Prostate gland (tissue), 2 donors: ENCODE data around the gene UGT1A10. TPM values are rescaled to one million over a fixed set of nuclear protein-coding genes. Genes with fewer than 3 reads are reported as not detected.

Experiments
- DNase-seq: peaks from one replicate; pipeline ENCODE4 v3.0.0-alpha.2; 2019; ENCODE audit warnings: low spot score
- H3K27ac ChIP-seq, 2 donors: fragments of 200-600 bp; sonication (generic); 2 replicates each; pipeline ENCODE4 v1.5.1; 2017 to 2019
- H3K27me3 ChIP-seq: fragments of 200-600 bp; sonication (generic); replicated peaks from 2 replicates; pipeline ENCODE4 v1.5.1; 2019; ENCODE audit not compliant: insufficient read depth
- H3K36me3 ChIP-seq, 2 donors: fragments of 200-600 bp; sonication (generic); 1 replicate in 1 of 2; 2 replicates in 1 of 2; pipeline versions ENCODE4 v1.5.1 to v1.8.1; 2017 to 2019
- H3K4me1 ChIP-seq: fragments of 200-600 bp; sonication (generic); replicated peaks from 2 replicates; pipeline ENCODE4 v1.5.1; 2019
- H3K4me3 ChIP-seq, 2 donors: fragments of 200-600 bp; sonication (generic); 2 replicates each; pipeline ENCODE4 v1.5.1; 2017 to 2019
- H3K9me3 ChIP-seq: fragments of 200-600 bp; sonication (generic); 2 replicates; pipeline ENCODE4 v1.5.1; 2017
- POLR2A ChIP-seq: fragments of 450-650 bp; IDR thresholded peaks from one replicate; pipeline ENCODE4 v1.6.1; 2016; ENCODE audit warnings: antibody characterized with exemption, mild to moderate bottlenecking
- POLR2AphosphoS5 ChIP-seq: sonication (generic); formaldehyde crosslinking; IDR thresholded peaks from one replicate; pipeline ENCODE4 v1.6.1; 2017; ENCODE audit warnings: antibody characterized with exemption
- WGBS: methylation state at CpG from one replicate; pipeline ENCODE4 v1.1.5; 2018; 5-methylcytosine and 5-hydroxymethylcytosine counted together
- intact Hi-C: fragments of 100-400 bp; cut with DNase I; formaldehyde crosslinking; loops from one replicate; pipeline ENCODE4 v1.14.2; 2022
- total RNA-seq, 2 donors: library from RNA; depleted of rRNA; stranded (reverse); fragments of >200 nt; gene quantifications; one replicate each; pipeline ENCODE4 v1.1.0, GENCODE V29; 2016
- TF ChIP-seq, protein P1 (sequence below), 4 experiments: fragments of 200-600 bp in 2 of 4; fragments of 450-650 bp in 2 of 4; sonication (generic) in 2 of 4; IDR thresholded peaks; 1 replicate in 3 of 4; 2 replicates in 1 of 4; pipeline ENCODE4 v1.5.1; 2016 to 2019; ENCODE audit warnings: antibody characterized with exemption in 4 of 4, mild to moderate bottlenecking in 2 of 4, moderate library complexity in 2 of 4

Gene UGT1A10
- total RNA-seq, 2 donors from 2014 or later, result not detected

GRCh38 chr2:233801357-233802131 is 165.3 kb downstream of the UGT1A10 start:
- intact Hi-C loops, result no loop called here
- Histone ChIP-seq H3K27me3 (no peaks in the 10 kb centered on the region), H3K4me1 (no peaks in the 10 kb centered on the region), H3K27ac (no peak overlapping the region), H3K36me3 (no peaks in the 10 kb centered on the region), H3K4me3 (no peak overlapping the region), H3K9me3 (no peaks in the 10 kb centered on the region)
- no peak for TF ChIP-seq POLR2A
- TF ChIP-seq, protein P1, sequence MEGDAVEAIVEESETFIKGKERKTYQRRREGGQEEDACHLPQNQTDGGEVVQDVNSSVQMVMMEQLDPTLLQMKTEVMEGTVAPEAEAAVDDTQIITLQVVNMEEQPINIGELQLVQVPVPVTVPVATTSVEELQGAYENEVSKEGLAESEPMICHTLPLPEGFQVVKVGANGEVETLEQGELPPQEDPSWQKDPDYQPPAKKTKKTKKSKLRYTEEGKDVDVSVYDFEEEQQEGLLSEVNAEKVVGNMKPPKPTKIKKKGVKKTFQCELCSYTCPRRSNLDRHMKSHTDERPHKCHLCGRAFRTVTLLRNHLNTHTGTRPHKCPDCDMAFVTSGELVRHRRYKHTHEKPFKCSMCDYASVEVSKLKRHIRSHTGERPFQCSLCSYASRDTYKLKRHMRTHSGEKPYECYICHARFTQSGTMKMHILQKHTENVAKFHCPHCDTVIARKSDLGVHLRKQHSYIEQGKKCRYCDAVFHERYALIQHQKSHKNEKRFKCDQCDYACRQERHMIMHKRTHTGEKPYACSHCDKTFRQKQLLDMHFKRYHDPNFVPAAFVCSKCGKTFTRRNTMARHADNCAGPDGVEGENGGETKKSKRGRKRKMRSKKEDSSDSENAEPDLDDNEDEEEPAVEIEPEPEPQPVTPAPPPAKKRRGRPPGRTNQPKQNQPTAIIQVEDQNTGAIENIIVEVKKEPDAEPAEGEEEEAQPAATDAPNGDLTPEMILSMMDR (IDR thresholded peaks at IDR 0.05), result no peak
- TF ChIP-seq POLR2AphosphoS5, result no peak
- 81% methylated on average over 9 of the region's 9 CpGs for whole genome bisulfite sequencing
- DNase-seq, result no peak

DNA sequence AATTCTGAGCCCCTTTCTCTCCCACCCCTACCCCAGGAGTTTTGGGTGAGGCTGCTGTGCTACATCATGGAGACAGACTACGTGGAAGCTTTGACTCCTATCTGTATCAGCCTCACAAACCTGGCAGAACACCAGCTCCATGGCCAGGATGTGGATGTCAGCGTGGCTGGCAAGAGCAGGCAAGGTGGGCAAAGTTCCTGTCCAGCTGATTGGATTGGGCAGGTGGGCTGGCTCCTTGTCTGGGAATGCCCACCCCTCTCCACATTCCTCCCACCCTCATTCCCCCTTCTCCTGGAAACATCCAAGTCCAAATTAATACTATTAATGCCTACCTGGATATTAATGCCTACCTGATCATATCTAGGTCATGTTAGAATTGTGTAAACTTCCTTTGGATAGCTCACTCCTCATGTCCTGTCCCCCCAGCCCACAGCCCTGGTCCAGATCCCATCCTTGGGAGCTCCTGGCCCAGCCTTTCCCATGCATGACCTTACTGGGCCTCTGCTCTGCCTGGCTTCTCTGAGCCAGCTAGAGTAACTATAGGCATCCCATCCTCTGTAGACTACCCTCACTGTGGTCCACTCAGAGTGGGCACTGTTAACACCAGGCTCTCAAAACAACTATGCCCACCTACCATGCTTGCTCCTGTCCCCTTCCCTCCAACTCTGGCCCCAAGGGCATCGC is 166.0 kb downstream of the UGT1A10 start:
- Histone ChIP-seq H3K36me3 (no peaks in the 10 kb centered on the region), H3K9me3 (no peaks in the 10 kb centered on the region), H3K4me3 (no peak overlapping the region), H3K27me3 (no peaks in the 10 kb centered on the region), H3K27ac (no peak overlapping the region), H3K4me1 (no peaks in the 10 kb centered on the region)
- 78% methylated on average over 3 of the region's 3 CpGs for WGBS
- intact Hi-C loops, result no loop called here
- no peak for DNase-seq
- no peak for TF ChIP-seq POLR2AphosphoS5
- TF ChIP-seq, protein P1 (IDR thresholded peaks at IDR 0.05), result no peak
- TF ChIP-seq POLR2A, result no peak

- 85% methylated on average over 2 of the region's 2 CpGs for WGBS
- no peak overlapping the region for H3K27ac ChIP-seq
- intact Hi-C loops, result no loop called here
- no peak overlapping the region for H3K4me3 ChIP-seq
- H3K9me3 ChIP-seq, result no peaks in the 10 kb centered on the region
- H3K27me3 ChIP-seq, result no peaks in the 10 kb centered on the region
- H3K36me3 ChIP-seq, result no peaks in the 10 kb centered on the region
- no peaks in the 10 kb centered on the region for H3K4me1 ChIP-seq
- no peak for DNase-seq
- TF ChIP-seq, protein P1 (IDR thresholded peaks at IDR 0.05), result no peak
- TF ChIP-seq POLR2A (no peak), POLR2AphosphoS5 (no peak)
Measured at GRCh38 chr2:233803292-233803911, 167.2 kb downstream of the UGT1A10 start.

DNA sequence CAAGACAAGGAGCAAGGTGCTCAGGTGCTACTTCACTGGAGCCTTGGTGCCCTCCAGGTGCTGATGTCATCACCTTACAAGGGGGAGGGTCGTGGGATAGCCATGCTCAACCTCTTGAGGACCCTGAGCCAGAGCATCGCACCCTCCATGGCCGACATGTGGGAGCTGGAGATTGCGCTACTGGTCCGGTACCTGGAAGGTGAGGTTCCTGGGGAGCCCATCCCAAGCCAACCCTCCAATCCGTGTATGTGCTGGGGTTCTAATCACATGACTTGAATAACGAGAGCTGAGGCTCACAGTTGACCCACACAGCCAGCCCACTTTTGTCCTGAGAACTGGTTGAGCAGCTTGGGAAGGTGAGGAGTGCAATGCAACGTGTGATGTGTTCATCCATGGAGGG is 167.7 kb downstream of the UGT1A10 start:
- intact Hi-C loops, result no loop called here
- Histone ChIP-seq H3K36me3 (no peaks in the 10 kb centered on the region), H3K9me3 (no peaks in the 10 kb centered on the region), H3K27me3 (no peaks in the 10 kb centered on the region), H3K4me3 (no peak overlapping the region), H3K4me1 (no peaks in the 10 kb centered on the region), H3K27ac (no peak overlapping the region)
- WGBS, result 80% methylated on average over 8 of the region's 8 CpGs
- no peak for DNase-seq
- TF ChIP-seq, protein P1 (IDR thresholded peaks at IDR 0.05), result no peak
- no peak for TF ChIP-seq POLR2A
- TF ChIP-seq POLR2AphosphoS5, result no peak
